ENCODE measurements around the gene TMOD3. TPM values are rescaled to one million over a fixed set of nuclear protein-coding genes. Genes with fewer than 3 reads are reported as not detected.

TMOD3 gene
- total RNA-seq, 2 experiments from 2014 or later = 68.0 to 70.3 TPM

DNA sequence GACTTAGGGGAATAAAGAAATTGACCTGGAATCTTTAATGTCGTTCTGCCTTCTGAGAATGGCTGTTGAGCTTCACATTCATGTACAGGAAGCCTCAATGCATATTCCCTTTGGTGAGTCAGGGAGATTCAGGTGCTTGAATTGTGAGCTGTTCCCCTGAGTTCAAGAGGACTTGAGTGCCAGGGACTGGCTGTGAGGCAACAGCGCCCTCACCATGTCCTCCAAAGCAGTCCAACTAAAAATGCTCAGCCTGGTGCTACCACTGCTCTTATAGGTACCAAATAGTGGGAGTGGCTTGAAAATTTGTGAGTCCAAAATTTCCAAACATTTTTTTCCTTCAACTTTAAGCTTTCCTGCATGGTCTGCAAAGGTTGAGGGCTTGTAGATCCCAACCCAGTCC, 88.0 kb downstream of the TMOD3 start:
- H3K36me3 Mint-ChIP-seq = peaks cover 9% of the 10 kb centered on the region
- POLR2A ChIA-PET = interaction anchor here (0.7 kb wide), 1 partner anchor 552 kb away, joined by 6 read pairs; no protein-coding TSS in a partner anchor
- no peaks in the 10 kb centered on the region for H3K9me3 Mint-ChIP-seq
- peak; percentile 54 for ATAC-seq (ENCODE audit: low read depth)
- H3K27me3 Mint-ChIP-seq = no peaks in the 10 kb centered on the region
- H3K4me3 Mint-ChIP-seq = no peak overlapping the region
- DNase-seq = no peak
- H3K27ac Mint-ChIP-seq = no peak overlapping the region
- no peaks in the 10 kb centered on the region for H3K4me1 Mint-ChIP-seq

DNA sequence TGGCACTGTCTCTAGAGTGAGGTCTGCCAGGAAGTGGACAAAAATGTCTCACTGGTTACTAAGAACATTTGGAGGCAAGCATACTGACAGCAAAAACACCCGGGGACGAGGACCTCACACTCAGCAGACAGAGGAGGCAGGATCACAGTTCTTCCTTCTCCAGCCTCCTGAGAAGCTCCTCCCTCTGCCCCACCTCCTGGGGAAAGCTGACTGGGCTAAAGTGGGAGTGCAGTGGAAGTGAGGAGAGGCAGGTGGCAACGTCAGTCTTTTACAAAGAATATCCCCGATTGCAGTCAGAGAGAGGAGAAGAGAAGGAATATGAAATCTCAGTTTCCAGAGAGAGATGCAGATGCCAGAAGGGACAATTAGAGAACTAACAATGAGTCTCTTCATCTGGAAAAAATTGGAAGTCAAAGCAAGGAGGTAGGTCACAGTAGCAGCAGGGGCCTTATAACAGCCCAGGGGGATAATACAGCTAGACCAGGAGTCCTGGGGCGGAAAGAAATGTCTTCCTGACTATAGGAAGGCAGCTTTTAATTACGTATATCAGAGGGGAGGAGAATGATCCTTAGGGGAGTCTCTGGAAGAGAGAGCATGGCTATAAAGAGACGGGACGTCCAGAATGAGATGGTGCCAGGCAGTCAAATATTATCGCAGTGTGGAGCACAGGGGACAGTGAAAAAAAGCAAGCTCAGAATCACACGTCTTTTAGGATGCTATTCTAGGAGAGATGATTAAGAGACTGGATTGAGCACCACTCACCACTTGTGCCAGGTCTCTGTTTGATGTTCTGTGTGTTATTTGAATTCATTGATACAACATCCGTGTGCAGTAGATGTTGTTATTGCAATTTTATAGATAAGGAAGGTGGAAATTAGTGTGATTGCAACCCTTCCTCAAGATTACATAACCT, 95.0 kb downstream of the TMOD3 start:
- Mint-ChIP-seq H3K27ac (no peak overlapping the region), H3K36me3 (peaks cover 15% of the 10 kb centered on the region), H3K4me1 (no peaks in the 10 kb centered on the region), H3K27me3 (no peaks in the 10 kb centered on the region), H3K4me3 (no peak overlapping the region), H3K9me3 (no peaks in the 10 kb centered on the region)
- DNase-seq (no peak), ATAC-seq (ENCODE audit: low read depth) (no peak)
- POLR2A ChIA-PET = no interaction called here

DNA sequence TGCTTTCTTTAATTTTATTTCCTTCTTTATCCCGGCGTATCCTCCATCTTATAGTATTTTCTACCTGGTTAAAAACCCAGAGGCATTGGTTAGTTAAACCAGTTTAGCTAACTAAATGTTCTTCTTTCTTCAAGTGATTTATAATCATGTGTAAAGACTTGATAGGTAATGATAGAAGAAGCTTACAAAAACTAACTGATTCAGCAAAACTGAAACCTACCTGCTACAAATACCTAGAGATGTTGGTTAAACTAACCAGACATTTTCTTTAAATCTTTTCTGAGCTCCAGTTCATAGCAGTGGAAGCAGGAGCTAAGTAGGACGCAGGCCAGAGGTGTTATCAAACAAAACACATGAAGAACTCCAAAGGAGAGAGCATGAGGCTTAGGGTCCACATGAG, 97.4 kb downstream of the TMOD3 start:
- POLR2A ChIA-PET = no interaction called here
- Mint-ChIP-seq H3K9me3 (no peaks in the 10 kb centered on the region), H3K4me3 (no peak overlapping the region), H3K27me3 (no peaks in the 10 kb centered on the region), H3K36me3 (peaks cover 12% of the 10 kb centered on the region), H3K27ac (no peak overlapping the region), H3K4me1 (no peaks in the 10 kb centered on the region)
- DNase-seq = no peak
- ATAC-seq (ENCODE audit: low read depth) = no peak

DNA sequence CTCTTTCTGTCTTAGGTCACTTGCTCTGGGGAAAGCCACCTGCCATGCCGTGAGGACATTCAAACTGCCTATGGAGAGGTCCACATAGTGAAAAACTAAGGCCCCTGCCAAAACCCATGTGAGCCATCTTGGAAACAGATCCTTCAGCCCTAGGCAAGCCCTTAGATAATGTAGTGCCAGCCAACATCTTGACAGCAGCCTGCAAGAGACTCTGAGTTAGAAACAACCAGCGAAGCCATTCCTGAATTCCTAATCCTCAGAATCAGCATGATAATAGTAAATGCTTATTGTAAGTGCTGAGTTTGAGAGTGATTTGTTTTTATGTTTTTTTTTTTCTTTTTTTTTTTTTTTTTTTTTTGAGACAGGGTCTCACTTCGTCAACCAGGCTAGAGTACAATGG, 101.6 kb downstream of the TMOD3 start:
- Mint-ChIP-seq H3K4me1 (peaks cover 7% of the 10 kb centered on the region), H3K27ac (no peak overlapping the region), H3K36me3 (peaks cover 13% of the 10 kb centered on the region), H3K4me3 (no peak overlapping the region), H3K27me3 (no peaks in the 10 kb centered on the region), H3K9me3 (no peaks in the 10 kb centered on the region)
- ATAC-seq (ENCODE audit: low read depth) (no peak), DNase-seq (no peak)
- POLR2A ChIA-PET = no interaction called here

DNA sequence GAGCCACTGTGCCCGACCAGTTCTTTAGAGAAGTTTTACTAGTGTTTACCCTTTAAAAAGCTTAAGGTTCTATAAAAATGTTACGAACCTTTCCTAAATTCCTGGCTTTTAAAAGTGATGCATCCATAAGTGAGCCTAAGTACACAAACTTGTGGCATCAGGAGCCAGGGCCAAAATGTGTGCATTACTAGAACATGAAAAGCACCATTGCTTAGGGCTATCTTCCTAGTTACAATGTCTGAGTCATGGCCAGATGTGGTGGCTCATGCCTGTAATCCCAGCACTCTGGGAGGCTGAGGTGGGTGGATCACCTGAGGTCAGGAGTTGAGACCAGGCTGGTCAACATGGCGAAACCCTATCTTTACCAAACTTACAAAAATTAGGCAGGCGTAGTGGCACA, 102.2 kb downstream of the TMOD3 start:
- ATAC-seq (ENCODE audit: low read depth) (no peak), DNase-seq (no peak)
- peaks cover 7% of the 10 kb centered on the region for H3K4me1 Mint-ChIP-seq
- no peak overlapping the region for H3K4me3 Mint-ChIP-seq
- H3K9me3 Mint-ChIP-seq = no peaks in the 10 kb centered on the region
- H3K36me3 Mint-ChIP-seq = peaks cover 18% of the 10 kb centered on the region
- no peak overlapping the region for H3K27ac Mint-ChIP-seq
- no peaks in the 10 kb centered on the region for H3K27me3 Mint-ChIP-seq
- POLR2A ChIA-PET = no interaction called here

DNA sequence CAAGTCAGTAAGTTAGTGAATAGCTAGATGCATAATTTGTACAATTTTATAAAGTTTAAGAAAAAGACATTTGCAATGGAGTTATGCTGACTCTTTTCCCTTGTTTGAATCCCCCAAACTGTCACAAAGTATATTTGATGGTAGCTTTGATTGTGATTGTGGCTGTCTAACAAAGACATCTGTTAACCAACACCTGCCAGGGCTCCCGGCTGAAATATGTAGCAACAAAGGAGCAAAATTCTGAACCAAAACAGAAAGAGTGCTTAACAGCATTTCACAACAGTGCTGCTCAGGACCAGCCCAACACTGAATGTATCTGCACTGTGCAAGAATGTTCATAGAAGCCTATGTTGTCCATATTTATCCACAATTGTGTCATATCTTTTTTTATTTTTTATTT, 102.7 kb downstream of the TMOD3 start:
- no peak for ATAC-seq (ENCODE audit: low read depth)
- no peaks in the 10 kb centered on the region for H3K27me3 Mint-ChIP-seq
- DNase-seq = no peak
- H3K9me3 Mint-ChIP-seq = no peaks in the 10 kb centered on the region
- peaks cover 19% of the 10 kb centered on the region for H3K36me3 Mint-ChIP-seq
- H3K4me3 Mint-ChIP-seq = no peak overlapping the region
- H3K4me1 Mint-ChIP-seq = peaks cover 8% of the 10 kb centered on the region
- H3K27ac Mint-ChIP-seq = no peak overlapping the region
- POLR2A ChIA-PET = no interaction called here

DNA sequence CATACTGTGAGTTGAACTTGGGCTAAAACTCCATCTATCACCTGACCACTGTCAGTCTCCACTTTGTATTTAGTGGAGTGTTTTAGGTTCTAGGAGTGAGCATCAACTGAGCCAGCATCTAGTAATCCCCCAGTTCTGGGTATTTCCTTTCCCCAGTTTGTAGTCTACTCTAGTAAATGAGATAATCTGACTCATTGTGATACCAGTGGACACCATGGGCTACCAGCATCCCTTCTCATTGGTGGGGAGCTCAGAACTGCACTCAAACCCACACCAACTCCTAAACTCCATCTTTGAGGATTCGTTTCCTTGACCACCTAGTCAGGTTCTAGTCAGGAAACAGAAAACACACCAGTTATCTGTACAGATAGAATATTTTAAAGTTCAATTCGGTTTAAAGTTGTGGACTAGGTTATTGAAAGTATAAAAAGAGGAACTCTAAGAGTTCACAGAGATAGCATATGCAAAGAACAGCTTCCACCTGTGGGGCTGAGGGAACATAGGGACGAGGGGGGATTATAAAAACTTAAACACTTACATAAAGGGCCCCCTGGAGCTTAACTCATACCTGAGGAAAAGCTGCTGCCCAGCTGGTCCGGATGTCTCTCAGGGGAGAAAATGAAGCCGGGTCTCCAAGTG, 106.1 kb downstream of the TMOD3 start:
- ATAC-seq (ENCODE audit: low read depth) (no peak), DNase-seq (no peak)
- no peak overlapping the region for H3K4me3 Mint-ChIP-seq
- H3K36me3 Mint-ChIP-seq = peaks cover 20% of the 10 kb centered on the region
- H3K9me3 Mint-ChIP-seq = no peaks in the 10 kb centered on the region
- POLR2A ChIA-PET = no interaction called here
- peak overlapping the region; percentile 42 for H3K27ac Mint-ChIP-seq
- no peaks in the 10 kb centered on the region for H3K27me3 Mint-ChIP-seq
- H3K4me1 Mint-ChIP-seq = peaks cover 9% of the 10 kb centered on the region

DNA sequence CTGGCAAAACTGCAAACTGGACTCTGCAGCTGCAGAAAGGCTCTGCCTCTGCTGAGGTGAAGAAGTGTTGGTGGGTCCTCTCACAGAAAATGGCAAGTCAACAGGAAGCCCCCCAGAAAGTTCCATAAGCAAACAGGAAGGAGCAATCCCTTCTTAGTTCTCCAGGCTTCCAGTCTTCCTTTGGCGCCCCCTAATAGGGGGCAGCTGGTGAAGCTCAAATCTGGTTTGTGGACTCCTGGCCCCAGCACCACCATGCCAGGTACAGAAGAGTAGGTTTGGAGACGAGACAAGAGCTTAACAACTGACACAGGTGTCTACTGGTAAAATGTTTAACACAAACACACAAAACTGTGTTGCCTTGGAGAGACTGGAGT, 106.6 kb downstream of the TMOD3 start:
- ATAC-seq (ENCODE audit: low read depth) (no peak), DNase-seq (no peak)
- no peaks in the 10 kb centered on the region for H3K9me3 Mint-ChIP-seq
- POLR2A ChIA-PET = no interaction called here
- H3K27ac Mint-ChIP-seq = peak overlapping the region; percentile 47
- H3K36me3 Mint-ChIP-seq = peaks cover 20% of the 10 kb centered on the region
- H3K27me3 Mint-ChIP-seq = no peaks in the 10 kb centered on the region
- H3K4me1 Mint-ChIP-seq = peaks cover 9% of the 10 kb centered on the region
- H3K4me3 Mint-ChIP-seq = no peak overlapping the region

DNA sequence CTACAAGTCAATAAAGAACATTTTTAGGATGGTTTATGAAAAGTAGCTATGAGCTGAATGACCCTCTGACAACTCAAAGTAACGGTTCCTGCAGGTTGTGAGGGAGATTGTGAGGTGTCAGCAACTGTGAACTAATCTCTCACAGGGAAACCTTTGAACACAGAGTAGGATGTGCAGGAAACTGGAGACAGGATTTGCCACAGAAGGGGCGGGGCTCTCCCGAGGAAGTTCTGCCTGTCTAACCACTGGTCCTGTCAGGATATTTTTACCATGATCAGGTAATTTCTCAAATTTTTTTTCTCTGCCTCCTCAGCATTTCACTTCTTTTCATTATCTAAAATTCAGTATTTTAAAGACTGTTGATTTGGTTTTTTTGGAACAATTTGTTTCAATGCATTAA, 108.8 kb downstream of the TMOD3 start:
- H3K27me3 Mint-ChIP-seq = no peaks in the 10 kb centered on the region
- H3K27ac Mint-ChIP-seq = no peak overlapping the region
- no peak overlapping the region for H3K4me3 Mint-ChIP-seq
- H3K9me3 Mint-ChIP-seq = no peaks in the 10 kb centered on the region
- no peak for DNase-seq
- H3K4me1 Mint-ChIP-seq = peaks cover 9% of the 10 kb centered on the region
- POLR2A ChIA-PET = no interaction called here
- peaks cover 30% of the 10 kb centered on the region for H3K36me3 Mint-ChIP-seq
- no peak for ATAC-seq (ENCODE audit: low read depth)

DNA sequence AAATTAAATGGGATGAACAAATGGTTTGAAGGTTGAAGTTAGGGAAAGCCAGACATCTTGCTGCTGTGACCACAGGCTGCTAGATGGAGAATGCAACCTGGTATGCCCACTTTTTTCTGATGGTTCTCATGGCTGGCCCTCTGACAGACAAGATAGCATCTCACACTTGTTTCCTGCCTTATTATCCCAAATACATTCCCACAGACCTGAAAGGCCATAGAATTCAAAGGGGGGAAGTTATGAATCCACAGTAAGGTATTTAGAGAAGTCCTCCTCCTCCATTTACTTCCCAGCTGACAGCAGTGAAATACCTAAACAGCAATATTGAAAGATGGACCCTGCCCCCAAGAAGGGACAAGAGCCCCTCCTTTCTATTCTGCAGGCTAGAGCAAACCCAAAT, 109.8 kb downstream of the TMOD3 start:
- DNase-seq (no peak), ATAC-seq (ENCODE audit: low read depth) (no peak)
- Mint-ChIP-seq H3K36me3 (peaks cover 37% of the 10 kb centered on the region), H3K27me3 (no peaks in the 10 kb centered on the region), H3K4me3 (no peak overlapping the region), H3K27ac (no peak overlapping the region), H3K9me3 (no peaks in the 10 kb centered on the region), H3K4me1 (peaks cover 11% of the 10 kb centered on the region)
- POLR2A ChIA-PET = no interaction called here

DNA sequence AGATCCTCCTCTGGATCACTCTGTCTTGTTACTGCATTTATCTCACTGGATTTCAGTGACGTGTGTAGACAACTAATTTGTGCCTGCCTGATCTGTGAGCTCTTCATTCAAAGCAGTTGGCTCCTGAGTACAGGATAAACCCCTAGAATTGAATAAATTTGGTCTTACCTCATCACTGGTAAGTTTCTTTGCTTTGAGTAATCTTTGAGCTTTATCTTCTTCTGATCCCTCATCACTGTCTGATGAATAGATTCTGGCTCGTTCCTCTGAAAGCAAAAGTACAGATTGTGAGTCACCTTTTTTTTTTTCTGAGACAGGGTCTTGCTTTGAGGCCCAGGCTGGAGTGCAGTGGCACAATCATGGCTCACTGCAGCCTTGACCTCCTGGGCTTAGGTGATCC, 117.7 kb downstream of the TMOD3 start:
- no peak overlapping the region for H3K27ac Mint-ChIP-seq
- no peak overlapping the region for H3K4me3 Mint-ChIP-seq
- H3K27me3 Mint-ChIP-seq = no peaks in the 10 kb centered on the region
- POLR2A ChIA-PET = interaction anchor here (0.7 kb wide), 1 partner anchor 24 kb away, joined by 3 read pairs; the partner anchor contains the start of gene LEO1
- ATAC-seq (ENCODE audit: low read depth) = no peak
- peaks cover 2% of the 10 kb centered on the region for H3K4me1 Mint-ChIP-seq
- DNase-seq = no peak
- no peaks in the 10 kb centered on the region for H3K9me3 Mint-ChIP-seq
- peaks cover 47% of the 10 kb centered on the region for H3K36me3 Mint-ChIP-seq

DNA sequence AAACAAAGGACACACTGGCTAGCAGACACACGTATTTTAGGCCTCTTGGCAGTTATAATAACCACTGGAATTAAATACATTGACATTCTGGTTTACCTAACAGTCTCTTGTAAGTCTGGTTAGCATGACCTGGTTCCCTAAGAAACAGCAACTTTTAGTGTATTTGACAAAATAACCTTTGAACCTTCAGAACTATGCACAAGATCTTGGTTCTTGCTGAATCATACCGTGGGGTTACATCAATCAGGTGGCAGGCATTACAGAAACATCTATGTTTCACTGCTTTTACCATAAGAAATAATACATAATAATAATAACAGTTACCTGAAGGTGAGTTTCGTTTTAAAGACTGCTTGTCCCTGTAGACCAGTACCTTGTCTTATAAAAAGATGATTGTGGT, 123.4 kb downstream of the TMOD3 start:
- DNase-seq (no peak), ATAC-seq (ENCODE audit: low read depth) (no peak)
- no peak overlapping the region for H3K4me3 Mint-ChIP-seq
- peaks cover 36% of the 10 kb centered on the region for H3K36me3 Mint-ChIP-seq
- no peaks in the 10 kb centered on the region for H3K9me3 Mint-ChIP-seq
- no peaks in the 10 kb centered on the region for H3K27me3 Mint-ChIP-seq
- POLR2A ChIA-PET = no interaction called here
- no peak overlapping the region for H3K27ac Mint-ChIP-seq
- H3K4me1 Mint-ChIP-seq = no peaks in the 10 kb centered on the region

DNA sequence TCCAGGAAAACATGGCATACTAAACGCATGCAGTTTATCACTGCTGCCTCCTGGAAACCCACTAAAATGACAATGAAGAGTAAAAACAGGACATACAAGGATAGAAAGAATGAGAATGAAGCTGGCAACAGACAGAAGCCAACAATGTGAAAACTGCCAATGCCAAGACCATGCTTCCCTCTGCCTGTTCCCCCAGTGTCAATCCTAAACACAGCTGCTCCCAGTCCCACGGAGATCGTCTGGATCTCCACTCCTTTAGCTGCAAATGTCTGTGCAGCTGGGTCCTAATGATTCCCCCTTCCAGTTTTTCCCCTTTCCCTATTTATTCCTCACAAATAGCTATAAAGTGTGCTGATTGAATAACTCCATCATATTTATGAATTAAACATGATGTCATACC, 126.1 kb downstream of the TMOD3 start:
- peaks cover 2% of the 10 kb centered on the region for H3K4me1 Mint-ChIP-seq
- H3K27me3 Mint-ChIP-seq = no peaks in the 10 kb centered on the region
- POLR2A ChIA-PET = interaction anchor here (2.1 kb wide), 1 partner anchor 16 kb away, joined by 4 read pairs; the partner anchor contains the start of gene LEO1
- no peaks in the 10 kb centered on the region for H3K9me3 Mint-ChIP-seq
- H3K4me3 Mint-ChIP-seq = no peak overlapping the region
- no peak for DNase-seq
- H3K27ac Mint-ChIP-seq = no peak overlapping the region
- peaks cover 38% of the 10 kb centered on the region for H3K36me3 Mint-ChIP-seq
- ATAC-seq (ENCODE audit: low read depth) = no peak
